MM.1S (cell line): ENCODE data around the gene PSMD11.

Experiments used
- CTCF ChIP-seq: fragments of 300-600 bp; sonication (generic); IDR thresholded peaks from 2 replicates; pipeline ENCODE4 v1.5.1; 2016; ENCODE audit warnings: antibody characterized with exemption, low read length, mixed read lengths
- EZH2 ChIP-seq: fragments of 300-600 bp; sonication (generic); optimal IDR thresholded peaks from 2 replicates; pipeline ENCODE3; 2017; ENCODE audit warnings: low read depth, mild to moderate bottlenecking, antibody characterized with exemption, low read length, mixed read lengths
- EZH2phosphoT487 ChIP-seq: fragments of 300-600 bp; sonication (generic); IDR thresholded peaks from 2 replicates; pipeline ENCODE4 v1.6.1; 2018; ENCODE audit warnings: antibody characterized with exemption, low read length

- no peak for TF ChIP-seq CTCF
- TF ChIP-seq EZH2, result no peak
- no peak for TF ChIP-seq EZH2phosphoT487
Observed at GRCh38 chr17:32515677-32516383, 71.5 kb downstream of the PSMD11 start.
